Upper lobe of left lung (tissue), 6 donors: ENCODE results near the gene HOXB7. TPM values are rescaled to one million over a fixed set of nuclear protein-coding genes. Genes with fewer than 3 reads are reported as not detected.

ENCODE experiments used
- ATAC-seq, 2 donors: fragments of 200-7000 bp; cut with Tn5 transposase; one replicate each; pipeline ENCODE4 v1.9.1; 2022; ENCODE audit warnings: mild to moderate bottlenecking in 2 of 2, moderate library complexity in 2 of 2; ENCODE audit not compliant: low FRiP score in 2 of 2
- DNase-seq, 2 donors: peaks; one replicate each; pipeline ENCODE4 v3.0.0-alpha.2; 2019 to 2020
- H3K27ac ChIP-seq, 4 donors: fragments of 200-600 bp; sonication (generic); one replicate each; pipeline ENCODE4 v1.5.1; 2016 to 2019
- H3K27me3 ChIP-seq, 4 donors: fragments of 200-600 bp; sonication (generic); one replicate each; pipeline ENCODE4 v1.5.1; 2017 to 2019
- H3K36me3 ChIP-seq, 4 donors: fragments of 200-600 bp; sonication (generic); one replicate each; pipeline ENCODE4 v1.5.1; 2016 to 2019
- H3K4me1 ChIP-seq, 4 donors: fragments of 200-600 bp; sonication (generic); one replicate each; pipeline ENCODE4 v1.5.1; 2018 to 2019
- H3K4me3 ChIP-seq, 4 donors: fragments of 200-600 bp; sonication (generic); one replicate each; pipeline ENCODE4 v1.5.1; 2017 to 2019; ENCODE audit warnings: mild to moderate bottlenecking in 2 of 4, moderate library complexity in 1 of 4
- H3K9me3 ChIP-seq, 4 donors: fragments of 200-600 bp; sonication (generic); one replicate each; pipeline ENCODE4 v1.5.1; 2018 to 2019
- EP300 ChIP-seq, 4 donors: sonication (generic); formaldehyde crosslinking; IDR thresholded peaks; one replicate each; pipeline ENCODE4 v1.5.1; 2017; ENCODE audit warnings: antibody characterized with exemption in 4 of 4, control low read depth in 2 of 4
- POLR2A ChIP-seq, 4 donors: fragments of 450-650 bp; IDR thresholded peaks; one replicate each; pipeline ENCODE4 v1.5.1; 2016 to 2017; ENCODE audit warnings: antibody characterized with exemption in 4 of 4, mild to moderate bottlenecking in 2 of 4
- POLR2AphosphoS5 ChIP-seq, 2 donors: sonication (generic); formaldehyde crosslinking; IDR thresholded peaks; one replicate each; pipeline ENCODE4 v1.5.1; 2017; ENCODE audit warnings: antibody characterized with exemption in 2 of 2
- WGBS, 2 donors: methylation state at CpG; one replicate each; pipeline ENCODE4 v1.1.5; 2017 to 2018; 5-methylcytosine and 5-hydroxymethylcytosine counted together
- total RNA-seq, 6 donors: library from RNA; depleted of rRNA in 4 of 6; stranded (reverse); fragments of >200 nt in 4 of 6; gene quantifications; one replicate each; pipeline versions ENCODE4 v1.1.0 to v1.2.1, GENCODE V29; 2016 to 2021
- TF ChIP-seq, protein P1 (sequence below), 6 experiments: fragments of 450-650 bp in 4 of 6; fragments of 200-600 bp in 2 of 6; sonication (generic) in 2 of 6; IDR thresholded peaks; one replicate each; pipeline ENCODE4 v1.5.1; 2016 to 2019; ENCODE audit warnings: antibody characterized with exemption in 6 of 6
- donor health status: DM: no; HTN: no; CAD: no; lungs with moderate emphysema.
- donor health status: DM: no; HTN: yes; CAD: no; lungs with severe emphysema.

HOXB7 gene
- total RNA-seq, 6 donors from 2014 or later = 1.1 to 3.7 (median 1.3) TPM; not detected in 1

DNA sequence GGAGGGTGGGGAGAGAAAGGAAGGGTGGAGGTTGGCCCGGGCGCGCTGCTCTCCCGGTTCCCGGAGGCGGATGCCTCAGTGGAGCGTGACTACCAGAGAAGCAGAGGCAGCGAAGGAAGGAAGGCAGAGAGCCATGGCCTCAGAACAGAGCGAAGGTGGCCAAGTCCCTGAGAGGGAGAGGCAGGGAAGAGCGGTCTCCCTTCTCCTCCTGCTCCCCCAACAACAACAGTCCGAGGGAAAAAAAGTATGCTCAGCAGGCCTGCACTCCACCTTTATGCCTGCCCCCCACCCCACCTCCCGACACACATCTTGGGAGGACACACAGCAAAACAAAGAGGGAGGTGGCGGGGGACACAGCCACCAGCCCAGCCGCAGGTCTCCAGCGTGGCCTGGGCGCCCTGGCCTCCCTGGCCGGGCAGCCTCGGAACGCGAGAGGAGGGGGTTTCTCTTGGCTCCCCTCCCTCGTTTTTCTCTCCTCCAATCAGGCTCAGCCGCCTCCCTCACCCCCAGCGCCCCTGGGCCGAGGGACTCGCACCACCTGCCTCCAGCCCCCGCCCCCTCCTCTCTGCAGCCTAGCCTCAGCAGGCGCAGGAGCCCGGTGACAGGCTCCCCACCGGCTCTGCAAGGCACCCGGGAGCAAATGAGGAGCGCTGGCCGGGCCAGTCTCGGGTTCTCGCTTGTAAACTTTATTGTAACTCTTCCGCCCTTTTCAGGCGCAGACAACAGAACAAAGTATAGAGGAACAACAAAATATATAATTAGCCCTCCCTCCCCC, 1.1 kb upstream of the HOXB7 start:
- ATAC-seq = no peak
- TF ChIP-seq EP300 (IDR thresholded peaks at IDR 0.05) (no peak), POLR2AphosphoS5 (IDR thresholded peaks at IDR 0.05) (no peak), POLR2A (IDR thresholded peaks at IDR 0.05) (no peak)
- TF ChIP-seq, protein P1, sequence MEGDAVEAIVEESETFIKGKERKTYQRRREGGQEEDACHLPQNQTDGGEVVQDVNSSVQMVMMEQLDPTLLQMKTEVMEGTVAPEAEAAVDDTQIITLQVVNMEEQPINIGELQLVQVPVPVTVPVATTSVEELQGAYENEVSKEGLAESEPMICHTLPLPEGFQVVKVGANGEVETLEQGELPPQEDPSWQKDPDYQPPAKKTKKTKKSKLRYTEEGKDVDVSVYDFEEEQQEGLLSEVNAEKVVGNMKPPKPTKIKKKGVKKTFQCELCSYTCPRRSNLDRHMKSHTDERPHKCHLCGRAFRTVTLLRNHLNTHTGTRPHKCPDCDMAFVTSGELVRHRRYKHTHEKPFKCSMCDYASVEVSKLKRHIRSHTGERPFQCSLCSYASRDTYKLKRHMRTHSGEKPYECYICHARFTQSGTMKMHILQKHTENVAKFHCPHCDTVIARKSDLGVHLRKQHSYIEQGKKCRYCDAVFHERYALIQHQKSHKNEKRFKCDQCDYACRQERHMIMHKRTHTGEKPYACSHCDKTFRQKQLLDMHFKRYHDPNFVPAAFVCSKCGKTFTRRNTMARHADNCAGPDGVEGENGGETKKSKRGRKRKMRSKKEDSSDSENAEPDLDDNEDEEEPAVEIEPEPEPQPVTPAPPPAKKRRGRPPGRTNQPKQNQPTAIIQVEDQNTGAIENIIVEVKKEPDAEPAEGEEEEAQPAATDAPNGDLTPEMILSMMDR (IDR thresholded peaks at IDR 0.05) = no peak
- Histone ChIP-seq H3K27me3 (peaks cover 4 to 87% (median 60%) of the 10 kb centered on the region in 4 donors), H3K27ac (peak overlapping the region in 1 of 4 donors; percentile 68), H3K4me1 (peaks cover 18 to 50% (median 38%) of the 10 kb centered on the region in 4 donors), H3K4me3 (peak overlapping the region in 3 of 4 donors; percentile 44 to 62 (median 53)), H3K9me3 (no peaks in the 10 kb centered on the region), H3K36me3 (no peaks in the 10 kb centered on the region)
- peak in 1 of 2 donors; percentile 60 for DNase-seq
- 11 to 20% methylated on average over 22 to 36 of the region's 36 CpGs for WGBS, 2 donors

DNA sequence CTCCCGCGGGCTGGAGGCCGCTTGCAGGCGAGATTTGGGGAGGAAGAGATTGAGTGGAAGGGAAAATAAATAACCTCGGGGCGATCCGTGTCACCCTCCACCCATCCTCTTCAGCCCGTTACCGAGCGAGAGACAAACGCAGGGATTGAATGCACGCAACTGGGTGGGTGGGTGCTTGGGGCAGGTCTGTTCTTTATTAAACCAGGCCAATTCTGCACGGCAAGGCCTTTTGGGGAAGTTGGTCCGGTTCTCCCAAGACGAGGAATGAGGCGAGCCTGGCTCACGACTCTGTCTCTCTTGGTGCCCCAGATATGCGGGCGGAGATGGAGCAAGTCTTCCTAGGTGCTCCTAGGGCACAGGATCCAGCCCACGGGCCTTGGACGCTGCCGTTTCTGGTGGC, 396 bp upstream of the HOXB7 start:
- 3% methylated on average over 20 to 22 of the region's 22 CpGs for WGBS, 2 donors
- no peak for DNase-seq
- H3K27ac ChIP-seq = peak overlapping the region in 3 of 4 donors; percentile 68 to 72 (median 69)
- peak overlapping the region; percentile 44 to 62 (median 50) for H3K4me3 ChIP-seq
- H3K9me3 ChIP-seq = no peaks in the 10 kb centered on the region
- peaks cover 4 to 85% (median 55%) of the 10 kb centered on the region in 4 donors for H3K27me3 ChIP-seq
- ATAC-seq = peak in 1 of 2 donors; percentile 25
- no peaks in the 10 kb centered on the region for H3K36me3 ChIP-seq
- peaks cover 18 to 50% (median 38%) of the 10 kb centered on the region in 4 donors for H3K4me1 ChIP-seq
- TF ChIP-seq, protein P1 (IDR thresholded peaks at IDR 0.05) = no peak
- TF ChIP-seq POLR2AphosphoS5 (IDR thresholded peaks at IDR 0.05) (no peak), EP300 (IDR thresholded peaks at IDR 0.05) (no peak), POLR2A (IDR thresholded peaks at IDR 0.05) (no peak)

DNA sequence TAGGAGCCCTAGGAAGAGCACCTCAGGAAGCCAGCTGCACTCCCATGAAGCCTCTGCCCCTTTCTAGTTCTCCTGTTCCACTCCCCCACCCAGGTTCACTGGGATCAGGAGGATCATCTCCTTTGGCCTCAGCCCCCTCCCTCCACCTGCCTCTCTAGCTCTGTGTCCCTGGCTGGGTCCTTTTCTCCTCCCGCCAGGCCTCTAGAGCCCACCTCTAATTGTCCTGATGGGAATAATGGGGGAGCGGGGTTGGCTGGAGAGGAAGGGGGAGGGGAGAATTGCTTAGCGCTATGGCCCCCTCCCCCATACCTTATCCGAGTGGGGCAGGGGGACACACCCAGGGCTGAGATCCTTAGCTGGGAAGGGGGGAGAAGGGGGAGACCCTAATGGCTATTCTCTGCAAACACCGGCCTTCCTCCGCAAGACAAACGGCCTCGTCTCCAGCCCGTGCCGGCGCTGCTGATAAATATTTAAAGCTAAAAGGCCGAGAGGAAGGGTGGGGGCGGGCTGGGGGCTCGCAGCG, 997 bp downstream of the HOXB7 start:
- peaks cover 18 to 50% (median 38%) of the 10 kb centered on the region in 4 donors for H3K4me1 ChIP-seq
- DNase-seq (no peak), ATAC-seq (no peak)
- peak overlapping the region in 1 of 4 donors; percentile 69 for H3K27ac ChIP-seq
- TF ChIP-seq, protein P1 (IDR thresholded peaks at IDR 0.05) = no peak
- TF ChIP-seq POLR2A (IDR thresholded peaks at IDR 0.05) = no peak
- H3K27me3 ChIP-seq = peaks cover 4 to 82% (median 56%) of the 10 kb centered on the region in 4 donors
- no peaks in the 10 kb centered on the region for H3K9me3 ChIP-seq
- no peaks in the 10 kb centered on the region for H3K36me3 ChIP-seq
- WGBS, 2 donors = 8 to 12% methylated on average over 12 to 14 of the region's 15 CpGs
- peak overlapping the region in 3 of 4 donors; percentile 44 to 62 (median 53) for H3K4me3 ChIP-seq

DNA sequence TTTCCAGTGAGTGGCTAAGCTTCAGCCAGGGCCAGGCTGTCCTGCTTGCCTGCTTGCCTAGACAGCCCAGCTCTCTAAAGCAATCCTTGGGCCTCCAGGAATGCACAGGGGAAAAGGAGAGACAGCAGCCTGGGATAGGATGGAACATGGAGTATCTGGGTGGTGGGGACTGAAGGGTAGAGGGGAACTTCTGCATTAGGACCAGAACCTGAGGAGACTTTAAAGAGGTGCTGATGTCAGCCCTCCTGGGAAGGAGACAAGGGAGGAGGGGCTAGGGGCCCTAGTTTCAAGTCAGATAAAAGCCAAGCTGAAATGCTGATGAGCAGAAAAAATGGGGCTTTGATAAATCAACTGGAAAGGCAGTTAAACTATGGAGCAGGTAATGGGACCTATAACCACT, 1.8 kb downstream of the HOXB7 start:
- TF ChIP-seq, protein P1 (IDR thresholded peaks at IDR 0.05) = no peak
- TF ChIP-seq EP300 (IDR thresholded peaks at IDR 0.05) (no peak), POLR2A (IDR thresholded peaks at IDR 0.05) (no peak), POLR2AphosphoS5 (IDR thresholded peaks at IDR 0.05) (no peak)
- peaks cover 4 to 80% (median 52%) of the 10 kb centered on the region in 4 donors for H3K27me3 ChIP-seq
- peaks cover 14 to 42% (median 35%) of the 10 kb centered on the region in 4 donors for H3K4me1 ChIP-seq
- no peak overlapping the region for H3K4me3 ChIP-seq
- DNase-seq (no peak), ATAC-seq (no peak)
- no peaks in the 10 kb centered on the region for H3K9me3 ChIP-seq
- H3K27ac ChIP-seq = no peak overlapping the region
- no peaks in the 10 kb centered on the region for H3K36me3 ChIP-seq
